Activated T-helper 1 cell treated with Interleukin-2 at 50 U/mL for 16 hours (primary cell): ENCODE results near the gene TIMM44.
A peak's percentile ranks its signal among the peaks of the same experiment; 100 is the strongest.

Experiments used
- DNase-seq: peaks from one replicate; pipeline ENCODE4 v3.0.0-alpha.2; 2020; ENCODE audit warnings: low read depth

Gene TIMM44

GRCh38 chr19:7914099-7914498, 29.4 kb downstream of the TIMM44 start:
- DNase-seq = no peak

GRCh38 chr19:7913652-7914051, 29.8 kb downstream of the TIMM44 start:
- no peak for DNase-seq

GRCh38 chr19:7912697-7913564, 30.5 kb downstream of the TIMM44 start:
- no peak for DNase-seq

GRCh38 chr19:7912144-7912696, 31.2 kb downstream of the TIMM44 start:
- DNase-seq = no peak

- no peak for DNase-seq
Observed at GRCh38 chr19:7911508-7912143, 31.8 kb downstream of the TIMM44 start.

- DNase-seq = no peak
Observed at GRCh38 chr19:7910321-7911161, 32.9 kb downstream of the TIMM44 start.

- DNase-seq = no peak
Observed at GRCh38 chr19:7909471-7910067, 33.9 kb downstream of the TIMM44 start.

GRCh38 chr19:7908742-7909461, 34.6 kb downstream of the TIMM44 start:
- DNase-seq = no peak

GRCh38 chr19:7908078-7908699, 35.3 kb downstream of the TIMM44 start:
- DNase-seq = no peak

- no peak for DNase-seq
Observed at GRCh38 chr19:7907544-7907943, 35.9 kb downstream of the TIMM44 start.

- no peak for DNase-seq
Observed at GRCh38 chr19:7907122-7907521, 36.3 kb downstream of the TIMM44 start.

- DNase-seq = no peak
Observed at GRCh38 chr19:7905859-7906258, 37.6 kb downstream of the TIMM44 start.

- no peak for DNase-seq
Observed at GRCh38 chr19:7905268-7905667, 38.2 kb downstream of the TIMM44 start.

- DNase-seq = no peak
Observed at GRCh38 chr19:7904074-7905020, 39.1 kb downstream of the TIMM44 start.

- DNase-seq = peak; percentile 100
Observed at GRCh38 chr19:7903244-7904073, 40.0 kb downstream of the TIMM44 start, which contains the start of gene MAP2K7. TSS of gene MAP2K7 (plus strand) at chr19:7903877. CDS start at chr19:7903945, 68 bp downstream.

- DNase-seq = no peak
Observed at GRCh38 chr19:7902796-7903243, 40.6 kb downstream of the TIMM44 start.

- DNase-seq = no peak
Observed at GRCh38 chr19:7901337-7901736, 42.1 kb downstream of the TIMM44 start.

- no peak for DNase-seq
Observed at GRCh38 chr19:7900931-7901330, 42.5 kb downstream of the TIMM44 start.
